NCI-H82 (cell line): ENCODE data around the gene RFK.

ENCODE experiments used
- DNase-seq: peaks from one replicate; lab custom pipeline; 2025; lab: John Stamatoyannopoulos, UW

RFK gene

DNA sequence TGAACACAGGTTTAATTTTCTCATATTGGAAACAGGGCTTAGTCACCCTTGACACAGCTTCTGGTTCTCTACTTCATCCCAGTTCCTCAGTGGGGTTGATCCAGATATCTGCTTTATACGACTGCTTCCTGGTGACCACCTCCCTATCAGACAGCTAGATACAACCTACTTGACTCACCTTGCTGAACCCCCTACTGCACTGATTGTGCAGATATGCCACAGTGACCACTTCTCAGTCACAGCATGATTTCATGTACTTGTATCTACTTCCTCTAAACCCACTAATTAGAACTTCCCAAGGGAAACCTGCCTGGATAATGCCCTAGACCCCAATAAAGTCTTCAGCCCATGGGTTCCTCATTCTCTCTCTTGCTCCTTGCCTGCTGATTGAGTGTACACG lies 18.4 kb upstream of the RFK start:
- DNase-seq: no peak

GRCh38 chr9:76405868-76406267 lies 11.6 kb upstream of the RFK start:
- no peak for DNase-seq

GRCh38 chr9:76405340-76405739 lies 11.1 kb upstream of the RFK start:
- DNase-seq: no peak

GRCh38 chr9:76404401-76404800 lies 10.2 kb upstream of the RFK start:
- DNase-seq: no peak

DNA sequence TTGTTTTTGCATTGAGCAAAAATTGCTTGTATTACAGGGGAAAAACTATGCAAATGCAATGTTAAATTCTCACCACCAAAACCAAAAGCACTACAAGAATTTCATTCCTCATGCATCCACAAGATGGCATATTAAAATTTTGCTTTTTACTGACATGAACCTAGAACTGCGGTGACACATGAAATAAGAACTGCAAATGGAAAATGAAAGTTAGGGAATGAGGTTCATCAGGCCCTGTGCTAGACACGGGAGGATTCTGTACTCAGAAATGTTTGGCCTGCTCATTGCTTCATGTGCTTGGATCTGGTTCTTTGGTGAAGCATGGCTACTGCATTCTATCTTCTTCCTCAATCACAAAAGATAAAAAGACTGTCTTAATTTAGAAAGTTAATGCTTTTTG lies 9.1 kb upstream of the RFK start:
- peak; percentile 4 for DNase-seq

GRCh38 chr9:76401580-76402354 lies 7.5 kb upstream of the RFK start:
- no peak for DNase-seq

- DNase-seq: no peak
These were observed 7.0 kb upstream of the RFK start for GRCh38 chr9:76401176-76401575.

GRCh38 chr9:76400534-76401096 lies 6.4 kb upstream of the RFK start:
- DNase-seq: no peak

DNA sequence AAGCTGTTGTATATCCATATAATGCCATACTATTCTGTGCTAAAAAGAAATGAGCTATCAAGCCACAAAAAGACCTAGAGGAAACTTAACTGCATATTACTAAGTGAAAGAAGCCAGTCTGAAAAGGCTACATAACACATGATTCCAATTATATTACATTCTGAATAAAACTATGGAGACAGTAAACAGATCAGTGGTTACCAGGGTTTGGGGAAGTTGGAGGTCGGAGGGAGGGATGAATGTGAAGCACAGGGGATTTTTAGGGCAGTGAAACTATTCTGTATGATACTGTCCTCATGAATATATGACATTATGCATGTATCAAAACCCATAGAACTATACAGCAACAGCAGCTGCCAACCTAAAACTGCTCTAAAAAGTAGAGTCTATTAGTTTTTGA lies 5.6 kb upstream of the RFK start:
- no peak for DNase-seq

DNA sequence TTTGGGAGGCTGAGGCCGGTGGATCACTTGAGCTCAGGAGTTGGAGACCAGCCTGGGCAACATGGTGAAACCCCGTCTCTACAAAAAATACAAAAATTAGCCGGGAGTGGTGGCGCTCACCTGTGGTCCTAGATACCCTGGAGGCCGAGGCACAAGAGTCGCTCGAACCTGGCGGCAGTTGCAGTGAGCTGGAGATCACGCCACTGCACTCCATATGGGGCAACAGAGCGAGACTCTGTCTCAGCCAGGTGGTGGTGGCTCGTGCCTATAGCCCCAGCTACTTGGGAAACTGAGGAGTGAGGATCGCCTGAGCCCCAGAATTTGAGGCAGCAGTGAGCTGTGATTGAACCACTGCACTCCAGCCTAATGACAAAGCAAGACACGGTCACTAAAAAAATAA lies 2.4 kb upstream of the RFK start:
- no peak for DNase-seq

- DNase-seq: peak; percentile 83
These were observed 1.9 kb upstream of the RFK start for GRCh38 chr9:76396144-76396543.

GRCh38 chr9:76395381-76395780 lies 1.2 kb upstream of the RFK start:
- DNase-seq: peak; percentile 3

GRCh38 chr9:76394960-76395252 lies 680 bp upstream of the RFK start:
- peak; percentile 84 for DNase-seq

DNA sequence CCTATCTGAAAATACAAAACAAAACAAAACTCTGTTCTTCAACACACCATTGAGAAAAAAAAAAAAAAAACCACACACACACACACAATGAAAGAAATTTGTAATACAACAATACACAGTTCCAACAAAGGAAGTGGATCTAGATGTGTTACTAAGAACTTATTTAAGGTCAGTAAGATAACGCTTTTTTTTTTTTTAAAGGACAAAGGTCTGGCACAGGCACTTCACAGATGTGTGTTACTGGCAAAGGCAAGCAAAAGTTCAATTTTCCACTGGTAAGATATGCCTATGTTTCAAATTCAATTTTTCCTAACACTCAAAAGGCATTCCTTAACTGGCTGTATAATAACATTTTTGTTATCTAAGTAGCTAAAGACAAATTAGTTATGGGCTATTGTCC lies 3.6 kb downstream of the RFK start:
- no peak for DNase-seq

DNA sequence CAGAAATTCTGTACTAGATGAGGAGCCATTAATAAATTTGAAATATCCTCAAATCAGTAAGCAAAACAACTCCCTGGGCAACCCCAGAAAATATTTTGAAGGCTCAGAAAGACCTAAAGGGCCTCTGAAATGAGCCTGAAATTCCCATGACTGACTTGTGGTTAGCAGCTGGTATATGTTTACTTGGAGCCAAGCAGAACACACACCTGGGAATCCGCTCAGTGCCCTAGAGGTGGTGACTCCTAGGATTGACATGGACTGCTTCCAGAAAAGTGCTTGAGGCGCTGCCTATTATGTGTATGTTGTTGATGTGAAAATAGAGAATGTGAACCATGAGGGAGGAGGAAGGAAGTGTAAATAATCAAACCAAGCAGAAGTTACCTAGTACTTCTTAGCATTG lies 14.7 kb downstream of the RFK start:
- DNase-seq: no peak

- DNase-seq: peak; percentile 66
These were observed 15.7 kb downstream of the RFK start for GRCh38 chr9:76378367-76379073.

DNA sequence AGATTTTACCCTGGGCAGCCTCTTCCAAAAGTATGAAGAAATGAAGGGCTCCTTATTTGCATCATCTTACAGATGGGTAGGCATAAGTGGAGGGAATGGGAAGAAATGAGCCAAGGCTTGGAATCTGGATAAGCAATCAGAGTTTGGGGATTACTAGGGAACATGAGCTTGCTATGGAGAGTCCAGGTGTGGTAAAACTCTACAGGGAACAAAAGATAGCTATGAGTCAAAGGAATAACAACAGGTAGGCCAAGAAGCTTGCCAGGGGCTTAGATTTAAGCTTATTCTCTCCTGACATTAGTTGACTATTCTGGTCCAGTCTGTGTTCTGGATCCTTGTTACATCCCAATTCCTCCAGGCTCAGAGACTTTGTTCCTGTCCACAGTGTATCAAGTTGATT lies 16.4 kb downstream of the RFK start:
- no peak for DNase-seq

DNA sequence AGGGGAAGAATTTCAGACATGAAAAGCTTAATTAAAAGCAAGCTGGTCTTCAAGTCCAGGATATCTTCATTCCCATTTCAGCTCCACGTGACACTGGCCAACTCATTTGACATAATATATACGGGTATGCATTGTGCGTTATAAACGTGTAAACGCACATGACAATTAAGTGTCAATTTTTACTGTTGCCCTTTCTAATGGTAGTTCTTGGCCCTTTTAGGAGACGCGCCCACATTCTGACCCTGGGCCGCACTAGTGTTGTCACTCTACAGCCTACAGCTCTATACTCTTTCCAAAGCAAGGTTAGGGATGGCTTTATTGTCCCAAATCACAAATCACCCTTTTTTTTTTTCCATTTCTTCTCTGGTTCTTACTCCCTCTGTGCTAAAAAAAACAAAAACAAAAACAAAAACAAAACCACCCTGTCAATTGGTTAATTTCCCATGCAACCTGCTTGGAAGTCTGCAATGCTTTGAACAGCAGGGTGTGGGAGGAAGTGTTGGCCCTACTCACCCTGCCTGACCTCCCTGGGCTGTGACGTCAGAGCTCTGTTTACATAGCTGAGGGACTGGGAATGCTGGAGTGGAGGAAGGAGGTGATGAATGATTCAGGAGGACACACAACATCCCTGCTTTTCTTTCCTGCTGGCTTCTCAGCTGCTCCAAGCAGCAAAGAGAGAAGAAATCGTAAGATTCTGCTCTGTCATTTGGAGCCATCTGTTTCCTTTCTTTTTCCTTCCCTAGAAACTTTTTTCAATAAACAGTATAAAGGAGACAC lies 19.3 kb downstream of the RFK start:
- peak; percentile 50 for DNase-seq

DNA sequence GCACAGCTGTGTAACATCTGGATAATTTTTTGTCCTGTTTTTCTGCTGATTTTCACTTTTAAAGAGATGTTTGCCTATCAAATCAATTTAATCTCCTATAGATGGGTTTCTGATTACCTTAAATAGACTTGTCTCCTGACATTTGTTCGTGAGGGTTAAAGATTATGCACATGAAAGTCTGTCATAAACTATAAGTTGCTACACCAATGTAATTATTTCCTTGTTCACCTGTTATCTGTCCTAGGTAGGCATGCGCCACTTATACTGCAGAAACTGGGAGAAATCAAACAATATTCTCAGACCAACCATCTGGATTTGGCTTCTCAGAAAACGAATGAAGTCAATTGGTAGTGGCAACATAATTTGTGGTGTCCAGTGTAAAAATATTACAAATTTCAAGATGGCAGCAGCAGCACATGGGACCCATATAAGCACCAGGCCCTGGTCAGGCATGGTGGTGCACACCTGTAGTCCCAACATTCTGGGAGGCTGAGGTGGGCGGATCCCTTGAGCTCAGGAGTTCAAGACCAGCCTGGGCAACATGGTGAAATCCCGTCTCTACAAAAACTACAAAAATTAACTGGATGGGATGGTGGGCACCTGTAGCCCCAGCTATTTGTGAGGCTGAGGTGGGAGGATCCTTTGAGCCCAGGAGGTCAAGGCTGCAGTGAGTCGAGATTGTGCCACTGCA lies 20.3 kb downstream of the RFK start:
- DNase-seq: no peak

GRCh38 chr9:76373173-76373783 lies 20.9 kb downstream of the RFK start:
- no peak for DNase-seq

DNA sequence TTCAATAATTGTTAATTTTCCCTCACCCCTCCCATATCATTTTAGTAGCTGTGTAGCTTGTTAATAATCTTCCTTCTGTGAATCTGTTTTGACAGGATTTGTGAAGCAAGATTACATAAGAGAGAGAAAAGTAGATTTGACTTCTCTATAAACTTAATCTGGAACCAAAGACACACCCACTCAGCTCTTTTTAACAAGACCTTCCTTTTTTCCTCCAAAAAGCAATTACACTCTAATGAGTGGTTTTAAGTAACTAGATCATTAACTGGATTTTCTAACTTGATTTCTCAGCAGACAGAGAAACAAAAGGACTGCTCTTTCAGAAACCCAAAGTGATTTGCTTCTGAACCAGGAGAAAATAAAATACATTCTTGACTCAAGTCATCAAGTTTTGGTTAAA lies 21.9 kb downstream of the RFK start:
- DNase-seq: no peak

GRCh38 chr9:76371901-76372300 lies 22.3 kb downstream of the RFK start:
- no peak for DNase-seq
